ENCODE data around the gene DPY19L1.
"Not testable (repeated sequence)": the region's sequence is repeated elsewhere in the genome, so short reads cannot be mapped to it uniquely, and the experiment has no call there.

Gene DPY19L1

DNA sequence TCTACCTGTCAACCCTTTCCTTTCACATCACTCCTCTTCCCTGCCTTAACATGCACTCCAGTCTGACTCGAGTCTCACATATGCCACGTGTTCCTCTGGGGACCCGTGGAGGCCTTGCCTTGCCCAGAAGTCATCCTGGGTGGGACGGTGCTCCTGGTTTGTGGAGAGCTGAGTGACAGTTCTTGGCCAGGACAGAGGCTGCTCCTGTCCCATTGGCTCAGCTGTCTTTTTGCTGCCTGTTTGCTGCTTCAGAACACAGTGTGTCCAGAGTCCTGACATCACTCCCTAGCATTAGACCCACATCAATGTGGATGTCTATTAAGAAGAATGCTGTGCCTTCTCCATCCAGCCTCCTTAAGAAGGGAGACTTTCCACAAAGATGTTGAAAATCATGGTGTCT, 116.8 kb downstream of the DPY19L1 start:
- not testable (repeated sequence) for DNase-seq (ENCODE audit: low spot score)

DNA sequence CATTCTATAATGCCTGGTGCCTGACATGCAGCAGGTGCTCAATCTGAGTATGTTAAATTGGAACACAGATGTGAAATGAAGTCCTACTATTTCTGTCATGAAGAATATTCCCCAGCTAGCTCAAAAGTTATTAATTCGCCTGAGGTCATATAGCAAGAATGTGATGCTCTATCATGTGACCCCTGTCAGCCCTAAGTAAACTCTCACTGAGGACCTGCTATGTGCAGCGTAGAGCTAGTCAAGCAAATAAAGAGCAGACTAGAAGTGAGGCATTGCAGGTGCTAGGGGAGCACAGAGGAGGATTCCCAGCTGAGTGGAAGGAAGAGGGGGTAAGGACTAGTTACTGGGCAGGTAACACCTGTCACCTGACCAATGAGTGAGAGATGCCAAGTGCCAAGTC, 118.2 kb downstream of the DPY19L1 start:
- DNase-seq (ENCODE audit: low spot score): not testable (repeated sequence)

DNA sequence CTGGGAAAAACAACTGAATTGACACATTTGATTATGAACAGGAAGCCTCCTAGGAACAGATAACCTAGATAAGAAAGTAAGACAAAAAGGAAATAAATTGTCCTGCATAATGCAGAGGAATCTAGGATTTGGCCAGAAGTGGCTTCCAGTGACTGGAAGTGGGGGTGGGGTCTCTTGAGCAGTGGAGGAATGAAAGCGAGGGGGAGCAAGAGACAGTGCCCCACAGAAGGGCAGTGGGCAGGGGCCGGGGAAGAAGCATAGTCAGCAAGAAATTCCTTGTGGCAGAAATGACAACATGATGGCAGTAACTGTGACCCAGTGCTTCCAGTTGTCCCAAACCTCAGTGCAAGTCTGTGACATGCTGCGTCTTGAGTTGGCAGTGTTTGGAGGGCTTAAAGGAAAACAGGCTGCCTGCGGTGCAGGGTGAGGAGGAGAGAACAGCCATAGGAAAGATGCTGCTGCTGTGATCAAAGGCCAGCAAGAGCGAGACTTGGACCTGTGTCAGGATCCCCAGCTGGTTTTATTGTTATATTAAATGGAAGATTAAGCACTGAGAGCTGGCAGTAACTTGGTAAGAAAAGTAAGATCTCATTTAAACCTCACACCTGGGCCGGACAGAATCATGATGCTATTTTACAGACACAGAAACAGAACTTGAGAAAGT, 119.0 kb downstream of the DPY19L1 start:
- not testable (repeated sequence) for DNase-seq (ENCODE audit: low spot score)

DNA sequence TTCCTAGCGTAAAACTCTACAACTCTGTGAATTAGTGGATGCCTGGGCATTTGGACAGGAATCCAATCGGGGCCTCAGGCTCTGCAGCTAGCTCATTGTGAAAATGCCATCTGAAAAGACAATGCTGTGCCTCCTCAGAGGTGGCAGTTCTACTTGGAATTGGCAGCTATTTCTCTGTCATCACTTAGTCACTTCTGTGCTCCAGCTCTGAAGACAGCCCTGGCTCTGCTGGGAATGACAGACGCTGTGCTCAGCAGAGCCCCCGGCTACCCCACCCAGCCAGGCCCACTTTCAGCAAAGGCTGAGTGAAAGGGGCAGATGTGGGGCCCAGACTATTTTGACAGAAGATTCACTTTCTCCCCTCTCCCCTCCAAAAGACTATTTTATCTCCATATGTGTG, 119.8 kb downstream of the DPY19L1 start:
- DNase-seq (ENCODE audit: low spot score): not testable (repeated sequence)

DNA sequence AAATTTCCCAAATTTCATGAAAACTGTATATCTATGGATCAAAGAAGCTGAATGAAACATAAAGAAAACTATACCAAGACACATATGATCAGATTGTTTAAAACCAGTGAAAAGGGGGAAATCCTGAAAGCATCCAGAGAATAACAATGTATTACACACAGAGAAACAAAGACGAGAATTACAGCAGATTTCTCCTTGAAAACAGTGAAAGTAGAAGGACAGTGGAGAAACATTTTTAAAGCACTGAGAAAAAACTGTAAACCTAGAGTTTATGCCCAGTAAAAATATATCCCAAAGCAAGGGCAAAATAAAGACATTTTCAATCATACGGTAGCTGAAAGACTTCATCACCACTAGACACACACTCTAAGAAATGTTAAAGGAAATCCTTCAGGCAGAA, 121.0 kb downstream of the DPY19L1 start:
- no peak for DNase-seq (ENCODE audit: low spot score)

DNA sequence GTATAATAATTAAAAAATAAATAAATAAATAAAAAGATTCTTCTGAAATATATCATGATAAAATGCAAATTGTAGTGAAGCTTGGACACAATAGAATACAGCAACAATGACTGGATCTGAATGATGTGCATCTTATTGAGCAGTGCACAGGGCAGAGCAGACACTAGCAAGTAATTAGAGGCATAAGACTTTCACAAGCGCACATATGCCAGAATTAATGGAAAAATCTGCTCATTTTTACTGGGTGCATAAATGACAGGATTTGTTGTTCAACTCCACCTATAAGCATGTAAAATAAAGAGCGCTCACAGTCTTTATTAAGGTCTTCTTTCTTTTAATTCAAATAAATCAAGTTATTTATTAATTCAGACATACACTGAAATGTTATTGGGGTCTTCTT, 125.0 kb downstream of the DPY19L1 start:
- DNase-seq (ENCODE audit: low spot score): no peak

DNA sequence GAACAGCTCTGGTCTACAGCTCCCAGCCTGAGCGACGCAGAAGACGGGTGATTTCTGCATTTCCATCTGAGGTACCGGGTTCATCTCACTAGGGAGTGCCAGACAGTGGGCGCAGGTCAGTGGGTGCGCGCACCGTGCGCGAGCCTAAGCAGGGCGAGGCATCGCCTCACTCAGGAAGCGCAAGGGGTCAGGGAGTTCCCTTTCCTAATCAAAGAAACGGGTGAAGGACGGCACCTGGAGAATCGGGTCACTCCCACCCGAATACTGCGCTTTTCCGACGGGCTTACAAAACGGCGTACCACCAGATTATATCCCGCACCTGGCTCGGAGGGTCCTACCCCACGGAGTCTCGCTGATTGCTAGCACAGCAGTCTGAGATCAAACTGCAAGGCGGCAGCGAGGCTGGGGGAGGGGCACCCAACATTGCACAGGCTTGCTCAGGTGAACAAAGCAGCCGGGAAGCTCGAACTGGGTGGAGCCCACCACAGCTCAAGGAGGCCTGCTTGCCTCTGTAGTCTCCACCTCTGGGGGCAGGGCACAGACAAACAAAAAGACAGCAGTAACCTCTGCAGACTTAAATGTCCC, 130.9 kb downstream of the DPY19L1 start:
- DNase-seq (ENCODE audit: low spot score): not testable (repeated sequence)

DNA sequence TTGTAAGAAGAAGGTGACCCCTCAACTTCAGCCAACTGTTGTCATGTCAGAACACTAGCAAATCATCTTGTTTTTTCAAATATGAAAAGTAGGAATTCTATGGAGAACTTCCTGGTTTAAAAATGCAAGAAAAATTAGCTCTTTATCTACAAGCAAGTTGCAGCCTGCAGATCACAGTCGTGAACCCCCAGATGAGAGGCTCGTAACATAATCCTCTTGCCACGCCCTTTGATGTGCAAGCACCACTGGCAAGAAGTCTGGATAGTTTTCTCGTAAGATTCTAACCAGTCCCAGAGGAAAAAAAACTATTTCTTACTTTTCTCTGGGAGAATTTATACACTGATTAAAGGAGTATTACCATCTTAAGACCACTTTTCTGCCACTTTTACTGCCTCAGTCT, 132.3 kb downstream of the DPY19L1 start:
- DNase-seq (ENCODE audit: low spot score): no peak

DNA sequence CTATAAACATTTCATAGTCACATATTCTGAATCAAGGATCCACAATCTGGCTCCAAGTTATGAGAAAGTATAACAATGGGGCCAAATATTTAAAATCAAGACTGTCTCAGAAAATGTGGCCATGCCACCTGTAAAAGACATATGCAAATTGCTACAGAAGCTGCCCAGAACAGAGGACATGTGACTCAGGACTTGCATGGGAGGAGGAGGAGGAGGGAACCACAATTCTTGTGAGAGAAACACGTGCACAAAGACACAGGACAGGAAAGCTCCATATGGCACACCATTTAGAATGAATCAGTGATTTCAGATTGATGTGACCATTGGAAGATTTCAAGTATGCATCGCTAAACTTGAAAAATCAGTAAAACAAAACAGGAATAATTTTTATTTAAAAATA, 133.4 kb downstream of the DPY19L1 start:
- DNase-seq (ENCODE audit: low spot score): not testable (repeated sequence)

DNA sequence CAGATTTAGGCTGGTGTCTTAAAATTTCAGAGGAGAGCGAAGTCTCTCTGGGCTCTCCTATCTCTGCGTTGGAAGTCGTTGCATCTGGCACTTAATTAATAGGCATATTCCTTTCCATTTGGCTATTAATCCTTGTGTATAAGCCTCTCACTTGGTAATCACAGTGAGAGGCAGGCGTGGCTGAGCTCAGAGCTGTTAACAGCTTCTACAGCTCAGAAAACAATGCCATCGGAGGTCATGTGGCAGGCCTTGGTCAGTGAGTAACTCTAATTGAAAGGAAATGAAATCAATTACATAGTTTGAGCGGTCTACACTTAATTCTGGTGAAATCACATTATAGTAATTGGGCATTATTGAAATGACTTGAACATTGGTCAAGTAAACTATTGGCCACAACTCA, 135.1 kb downstream of the DPY19L1 start:
- no peak for DNase-seq (ENCODE audit: low spot score)

DNA sequence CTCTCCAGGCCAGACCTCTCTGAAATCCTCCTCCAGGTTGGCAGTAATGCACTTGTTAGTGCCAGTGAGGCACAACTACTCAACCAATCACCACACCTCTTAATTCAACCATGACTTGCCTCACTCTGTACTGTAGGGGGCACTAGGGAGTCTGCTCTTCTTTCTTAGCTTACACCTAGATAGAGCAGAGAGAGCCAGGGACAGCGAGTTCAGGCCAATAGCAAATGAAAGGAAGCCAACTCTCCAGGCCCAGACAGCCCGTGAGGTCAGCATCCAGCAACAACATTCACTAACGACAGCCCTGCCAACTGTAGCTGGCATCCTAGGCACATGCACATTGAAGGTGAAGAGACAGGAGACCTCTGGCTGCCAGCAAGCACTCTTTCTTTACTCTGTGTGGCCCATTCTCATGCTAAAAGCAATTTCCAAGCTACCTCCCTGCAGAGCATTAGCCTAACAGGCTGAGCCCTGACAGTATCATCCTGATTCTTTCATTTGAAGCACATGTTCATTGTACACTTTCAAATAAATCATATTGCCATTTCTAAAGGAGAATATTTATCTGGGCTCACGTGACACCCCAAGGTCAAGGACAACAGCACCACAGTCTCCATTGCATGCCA, 136.3 kb downstream of the DPY19L1 start:
- DNase-seq (ENCODE audit: low spot score): no peak

DNA sequence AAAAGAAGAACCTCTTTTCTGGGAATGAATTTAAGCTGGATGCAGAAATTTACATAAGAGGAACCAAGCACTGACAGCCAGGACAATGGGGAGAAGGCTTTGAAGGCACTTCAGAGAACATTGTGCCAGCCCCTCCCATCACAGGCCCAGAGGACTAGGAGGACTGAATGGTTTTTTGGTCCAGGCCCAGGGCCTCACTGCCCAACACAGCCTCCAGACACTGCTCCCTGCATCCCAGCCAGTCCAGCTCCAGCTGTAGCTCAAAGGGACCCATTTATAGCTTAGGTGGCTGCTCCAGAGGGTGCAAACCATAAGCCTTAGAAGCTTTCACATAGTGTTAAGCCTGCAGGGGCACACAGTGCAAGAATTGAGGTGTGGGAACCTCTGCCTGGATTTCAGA, 142.1 kb downstream of the DPY19L1 start:
- DNase-seq (ENCODE audit: low spot score): no peak

DNA sequence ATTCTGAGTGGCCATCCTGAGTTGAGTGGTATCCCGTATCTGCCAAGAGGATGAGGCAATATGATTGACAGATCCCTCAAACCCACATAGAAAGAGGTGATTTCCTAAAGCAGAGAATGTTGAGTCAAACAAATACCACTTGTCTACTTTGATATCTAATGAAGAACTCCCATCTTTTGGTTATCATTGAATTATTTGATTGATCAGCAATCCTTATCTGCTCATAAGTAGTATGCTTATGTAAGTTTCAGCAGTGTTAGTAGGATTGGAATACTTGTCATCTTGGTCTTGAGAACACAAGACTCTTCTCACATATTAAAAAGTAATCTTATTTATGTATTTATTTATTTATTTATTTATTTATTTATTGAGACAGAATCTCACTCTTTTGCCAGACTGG, 147.3 kb downstream of the DPY19L1 start:
- DNase-seq (ENCODE audit: low spot score): no peak

DNA sequence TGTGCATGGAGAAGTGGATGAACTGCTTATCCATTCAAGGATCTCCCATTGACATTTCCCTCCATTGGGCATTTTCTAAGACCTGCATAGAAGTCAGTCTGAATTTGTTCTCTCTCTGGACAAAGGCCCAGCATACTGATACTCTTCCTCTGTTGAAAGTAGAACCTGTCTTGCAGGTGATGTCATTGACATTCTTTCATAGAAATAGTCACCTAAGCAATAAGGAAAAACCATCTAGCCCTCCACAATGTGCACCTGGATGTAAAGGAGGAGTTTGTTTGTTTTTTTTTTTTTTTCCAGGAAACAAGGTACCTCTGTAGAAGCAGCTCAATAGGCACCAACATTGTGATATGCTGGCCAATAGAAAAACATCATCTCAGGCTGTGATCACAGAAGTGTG, 150.4 kb downstream of the DPY19L1 start:
- DNase-seq (ENCODE audit: low spot score): no peak

DNA sequence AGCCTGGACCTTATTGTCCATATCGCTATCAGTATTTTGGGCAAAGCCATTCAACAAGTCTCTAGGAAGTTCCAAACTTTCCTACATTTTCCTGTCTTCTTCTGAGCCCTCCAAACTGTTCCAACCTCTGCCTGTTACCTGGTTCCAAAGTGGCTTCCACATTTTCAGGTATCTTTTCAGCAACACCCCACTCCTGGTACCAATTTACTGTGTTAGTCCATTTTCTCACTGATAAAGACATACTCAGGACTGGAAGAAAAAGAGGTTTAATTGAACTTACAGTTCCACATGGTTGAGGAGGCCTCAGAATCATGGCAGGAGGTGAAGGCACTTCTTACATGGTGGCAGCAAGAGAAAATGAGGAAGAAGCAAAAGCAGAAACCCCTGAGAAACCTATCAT, 153.4 kb downstream of the DPY19L1 start:
- not testable (repeated sequence) for DNase-seq (ENCODE audit: low spot score)

DNA sequence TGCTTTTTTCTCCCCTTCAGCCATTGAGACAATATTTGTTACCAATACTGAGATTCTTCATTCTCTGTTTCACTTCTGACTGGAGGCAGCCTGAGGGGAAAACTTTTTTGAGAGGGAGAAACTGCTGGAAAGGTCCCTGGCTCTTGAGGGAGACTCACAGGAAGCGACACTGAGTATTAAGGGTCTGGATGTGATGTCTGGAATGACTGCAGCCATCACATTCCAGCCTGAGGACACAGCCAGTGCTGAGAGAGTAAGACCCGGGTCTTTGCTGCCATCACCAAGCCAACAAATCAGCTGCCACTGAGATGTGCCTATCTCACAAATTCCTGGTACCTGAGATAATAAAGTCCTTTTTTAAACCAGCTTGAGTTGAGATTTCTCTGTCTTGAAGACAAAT, 157.4 kb downstream of the DPY19L1 start:
- no peak for DNase-seq (ENCODE audit: low spot score)

DNA sequence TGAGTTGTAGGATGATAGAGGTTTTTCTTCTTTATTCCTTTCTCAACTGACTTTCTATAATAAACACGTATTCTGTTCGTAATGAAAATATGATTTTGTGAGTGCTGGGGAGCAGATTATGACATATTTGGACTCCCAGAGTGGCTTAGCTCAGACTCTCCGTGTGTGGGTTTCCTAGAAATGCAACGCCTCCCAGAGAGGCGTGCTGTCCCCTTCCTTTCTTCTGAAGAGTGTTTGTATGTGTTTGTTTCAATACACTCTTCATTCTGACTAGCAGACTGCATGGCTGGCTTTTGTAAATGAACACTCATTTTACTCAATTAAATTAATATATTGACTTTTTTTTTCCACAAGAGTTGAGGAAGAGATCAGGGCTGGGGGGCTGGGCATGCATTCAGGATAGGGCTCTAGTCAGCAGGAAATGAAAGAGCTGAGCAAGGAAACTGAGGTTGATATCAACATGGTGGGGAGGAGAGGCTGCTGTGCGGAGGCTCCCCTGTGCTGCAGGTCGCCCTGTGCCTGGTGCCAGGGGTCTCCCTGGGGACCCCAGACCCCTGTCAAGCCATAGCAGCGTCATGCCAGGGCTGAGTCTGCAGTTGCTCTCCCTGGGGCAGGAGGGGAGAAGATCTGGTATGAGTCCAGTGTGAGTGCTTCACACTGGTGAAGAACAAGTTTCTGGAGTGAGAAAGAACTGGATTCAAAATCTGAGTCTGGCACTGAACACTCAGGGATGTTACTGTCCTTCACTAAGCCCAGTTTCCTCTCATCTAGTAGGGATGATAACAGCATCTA, 158.1 kb downstream of the DPY19L1 start:
- not testable (repeated sequence) for DNase-seq (ENCODE audit: low spot score)

Small RNAs within 50 kb of the gene (small RNA-seq; reads per million reads assigned to genes)
- gene MIR548N (0 to 0.18 reads per million in 2 experiments), gene RF00322 (0 reads per million in 2 experiments)
